Panc1 (cell line): Measurements from ENCODE around the gene SAMD4A. TPM values are rescaled to one million over a fixed set of nuclear protein-coding genes. Genes with fewer than 3 reads are reported as not detected.

Experiments used
- ATAC-seq: fragments of 200-7000 bp; cut with Tn5 transposase; 2 replicates; pipeline ENCODE4 v1.9.1; 2020; ENCODE audit warnings: mild to moderate bottlenecking, moderate library complexity
- BruUV-seq: library from RNA; stranded (reverse); fragments of 400-500 nt; replicated peaks from 2 replicates; lab custom pipeline; 2021; lab: Mats Ljungman, UMichigan
- CTCF ChIA-PET: fragments of 300-600 bp; sonication (Branson Sonifier 250); formaldehyde crosslinking; loops from one replicate; lab custom pipeline; 2022; ENCODE audit warnings: antibody characterized with exemption; lab: Charles Lee
- POLR2A ChIA-PET: fragments of 300-600 bp; sonication (Branson Sonifier 250); formaldehyde crosslinking; loops from one replicate; lab custom pipeline; 2022; ENCODE audit warnings: antibody characterized with exemption; lab: Charles Lee
- DNase-seq: peaks from one replicate; pipeline ENCODE4 v3.0.0-alpha.2; 2010; ENCODE audit warnings: low read depth, low spot score
- H3K27ac ChIP-seq: 2 replicates; pipeline ENCODE4 v1.5.1; 2011; ENCODE audit warnings: mild to moderate bottlenecking, low read length, inconsistent platforms
- H3K27me3 ChIP-seq: fragments of 200-500 bp; sonication (Bioruptor generic); 2 replicates; pipeline ENCODE4 v1.6.0; 2014; ENCODE audit warnings: low read length, inconsistent platforms; ENCODE audit not compliant: control insufficient read depth, insufficient read depth
- H3K36me3 ChIP-seq: fragments of 200-500 bp; sonication (Bioruptor generic); 2 replicates; pipeline ENCODE4 v1.5.1; 2014; ENCODE audit warnings: inconsistent platforms, mild to moderate bottlenecking, low read length, moderate library complexity; ENCODE audit not compliant: control insufficient read depth, insufficient read depth
- H3K4me1 ChIP-seq: 2 replicates; pipeline ENCODE4 v1.5.1; 2011; ENCODE audit warnings: inconsistent platforms, mild to moderate bottlenecking, low read length, moderate library complexity; ENCODE audit not compliant: control insufficient read depth, insufficient read depth
- H3K4me3 ChIP-seq, 2 experiments: 2 replicates each; pipeline ENCODE4 v1.5.1; 2011 to 2012; ENCODE audit warnings: low read depth in 2 of 2, low read length in 2 of 2, mild to moderate bottlenecking in 2 of 2, inconsistent platforms in 1 of 2, moderate library complexity in 1 of 2
- H3K9me3 ChIP-seq: fragments of 200-500 bp; sonication (Bioruptor generic); 2 replicates; pipeline ENCODE4 v1.5.1; 2014; ENCODE audit warnings: low read depth, mild to moderate bottlenecking, inconsistent platforms, low read length, moderate library complexity; ENCODE audit not compliant: control insufficient read depth, insufficient read depth
- CTCF ChIP-seq: fragments of 450-650 bp; IDR thresholded peaks from 2 replicates; pipeline ENCODE4 v1.5.1; 2017; ENCODE audit warnings: mild to moderate bottlenecking
- POLR2AphosphoS5 ChIP-seq: IDR thresholded peaks from 2 replicates; pipeline ENCODE4 v1.6.1; 2012; ENCODE audit warnings: mild to moderate bottlenecking, low read depth, low read length, moderate library complexity
- REST ChIP-seq, 2 experiments: IDR thresholded peaks; 2 replicates each; pipeline ENCODE4 v1.6.1; 2011 to 2012; ENCODE audit warnings: low read depth in 2 of 2, control low read depth in 1 of 2, low read length in 1 of 2, mild to moderate bottlenecking in 1 of 2, moderate library complexity in 1 of 2; ENCODE audit not compliant: insufficient read depth in 1 of 2
- SIN3A ChIP-seq: IDR thresholded peaks from 2 replicates; pipeline ENCODE4 v1.6.1; 2012; ENCODE audit warnings: low read depth, mild to moderate bottlenecking, low read length, moderate library complexity, borderline replicate concordance; ENCODE audit not compliant: insufficient read depth
- TCF7L2 ChIP-seq: IDR thresholded peaks from 2 replicates; pipeline ENCODE4 v1.6.1; 2011; ENCODE audit warnings: mild to moderate bottlenecking, low read depth, low read length, inconsistent platforms
- in situ Hi-C: cut with HindIII; loops from 2 replicates; pipeline ENCODE4 v1.10.0; 2016; ENCODE audit warnings: low sequenced_read_pairs, low pct_unique_long_range_greater_than_20kb
- intact Hi-C: fragments of 100-400 bp; cut with micrococcal nuclease; formaldehyde crosslinking; loops from one replicate; pipeline ENCODE4 v1.10.0; 2022; ENCODE audit not compliant: unreplicated experiment
- total RNA-seq: library from RNA; stranded (reverse); gene quantifications from one replicate; pipeline ENCODE4 v1.2.1, GENCODE V29; 2021; ENCODE audit not compliant: unreplicated experiment

Gene SAMD4A
- total RNA-seq, 1 experiment from 2014 or later = 15.2 TPM

DNA sequence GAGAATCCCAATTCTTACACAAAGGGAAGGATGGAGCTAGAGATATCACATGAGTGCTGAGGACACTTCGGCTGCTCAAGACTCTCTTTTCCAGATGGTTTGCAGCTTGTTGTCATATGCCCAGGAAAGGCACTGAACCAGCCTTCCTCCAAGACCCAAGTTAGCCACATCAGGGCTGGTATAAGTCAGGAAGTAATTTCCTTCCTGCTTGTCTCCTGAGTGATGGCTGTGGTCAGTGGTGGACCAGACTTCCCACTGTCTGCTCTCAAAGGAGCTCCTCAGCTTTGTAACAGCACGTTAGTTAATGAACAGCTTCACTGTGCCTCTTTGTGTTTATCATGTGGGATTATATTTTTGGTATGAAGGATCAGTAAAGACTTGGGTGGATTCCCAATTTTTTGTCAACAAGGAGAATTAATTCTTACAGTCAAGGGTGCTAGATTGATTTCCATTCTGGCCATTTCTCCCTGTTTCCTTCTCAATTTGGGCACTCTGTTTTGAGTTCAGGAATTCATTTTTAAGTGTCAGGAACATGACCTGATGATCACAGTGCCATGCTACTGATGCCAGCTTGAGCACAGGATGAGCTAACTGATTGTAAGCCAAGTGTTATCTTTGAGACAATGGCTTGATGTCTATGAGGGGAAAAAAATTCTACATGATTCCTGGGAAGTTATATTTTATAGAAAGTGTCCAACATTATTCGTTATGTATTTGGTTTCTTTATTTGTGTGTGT is 189.9 kb downstream of the SAMD4A start:
- TF ChIP-seq SIN3A (no peak), POLR2AphosphoS5 (no peak), REST (IDR thresholded peaks at IDR 0.05; ENCODE audit: insufficient read depth in 1 of 2, low read depth in 2 of 2, low read length in 1 of 2) (no peak), TCF7L2 (no peak), CTCF (no peak)
- no peak for DNase-seq
- POLR2A ChIA-PET = no interaction called here
- Histone ChIP-seq H3K9me3 (no peaks in the 10 kb centered on the region), H3K4me3 (no peak overlapping the region), H3K27ac (no peak overlapping the region), H3K4me1 (no peaks in the 10 kb centered on the region), H3K27me3 (no peaks in the 10 kb centered on the region), H3K36me3 (no peaks in the 10 kb centered on the region)
- no peak for ATAC-seq
- CTCF ChIA-PET = no interaction called here
- intact Hi-C loops (no loop called here), in situ Hi-C loops (no loop called here)
- no TSS peak for BruUV-seq

GRCh38 chr14:54758041-54758440 is 191.1 kb downstream of the SAMD4A start:
- DNase-seq = no peak
- no peak for ATAC-seq
- H3K27me3 ChIP-seq = no peaks in the 10 kb centered on the region
- no peaks in the 10 kb centered on the region for H3K9me3 ChIP-seq
- no peak for TF ChIP-seq TCF7L2
- TF ChIP-seq CTCF = no peak
- no peak for TF ChIP-seq REST (IDR thresholded peaks at IDR 0.05; ENCODE audit: insufficient read depth in 1 of 2, low read depth in 2 of 2, low read length in 1 of 2)
- no peak for TF ChIP-seq POLR2AphosphoS5
- no peak for TF ChIP-seq SIN3A
- no peaks in the 10 kb centered on the region for H3K4me1 ChIP-seq
- H3K4me3 ChIP-seq = no peak overlapping the region
- POLR2A ChIA-PET = no interaction called here
- CTCF ChIA-PET = no interaction called here
- intact Hi-C loops (no loop called here), in situ Hi-C loops (no loop called here)
- H3K27ac ChIP-seq = no peak overlapping the region
- H3K36me3 ChIP-seq = no peaks in the 10 kb centered on the region
- no TSS peak for BruUV-seq
